GM04504 (cell line): ENCODE results near the gene BBS9.
"Not testable (repeated sequence)": the region's sequence is repeated elsewhere in the genome, so short reads cannot be mapped to it uniquely, and the experiment has no call there.

Experiments used
- DNase-seq: peaks from one replicate; pipeline ENCODE4 v3.0.0-alpha.2; 2012; ENCODE audit warnings: low read depth

The BBS9 gene

GRCh38 chr7:33128990-33129805 lies at the start of gene BBS9:
TSS of gene BBS9 (plus strand) at chr7:33129564. CDS start at chr7:33146253, 16,689 bp downstream.
- DNase-seq = peak; percentile 85

GRCh38 chr7:33079763-33080690 lies 49.3 kb upstream of the BBS9 start:
- no peak for DNase-seq

DNA sequence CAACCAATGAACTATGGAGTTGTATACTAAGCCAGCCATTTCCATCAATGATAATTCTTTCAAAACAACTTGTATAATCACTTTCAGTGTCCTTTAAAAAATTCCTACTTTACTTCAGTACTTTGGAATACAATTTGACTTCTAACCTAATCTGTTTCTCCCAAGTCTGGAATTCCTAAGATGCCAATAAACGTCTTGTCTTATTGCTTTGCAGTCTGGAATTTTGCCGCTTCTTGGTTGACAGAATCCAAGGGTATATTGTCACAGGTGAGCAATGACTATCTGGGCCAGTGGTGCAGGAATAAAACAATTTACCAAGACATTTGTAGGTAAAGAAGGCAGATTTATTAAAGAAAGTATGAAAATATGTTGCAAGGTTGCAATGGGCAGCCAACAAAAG lies 42.0 kb upstream of the BBS9 start:
- no peak for DNase-seq

GRCh38 chr7:33087858-33088257 lies 41.5 kb upstream of the BBS9 start:
- DNase-seq = no peak

GRCh38 chr7:33089142-33089541 lies 40.2 kb upstream of the BBS9 start:
- no peak for DNase-seq

DNA sequence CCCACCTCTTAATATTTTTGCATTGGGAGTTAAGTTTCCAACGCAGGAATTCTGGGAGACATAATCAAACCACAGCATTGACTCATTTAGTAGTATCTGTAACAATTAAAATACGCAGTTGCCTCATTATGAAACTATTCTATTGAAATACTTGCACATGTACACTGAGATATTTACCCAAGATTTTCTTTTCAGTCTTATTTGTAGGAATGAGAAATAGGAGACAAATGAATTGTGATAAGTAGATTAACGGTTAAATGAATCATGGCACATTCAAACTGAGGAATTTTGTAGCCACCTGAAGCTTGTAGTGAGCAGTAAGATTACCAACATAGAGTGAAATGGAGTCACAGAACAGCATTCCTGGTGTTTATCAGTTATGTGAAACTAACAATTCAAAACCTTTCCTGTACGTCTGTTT lies 38.2 kb upstream of the BBS9 start:
- DNase-seq = no peak

GRCh38 chr7:33091641-33092191 lies 37.6 kb upstream of the BBS9 start:
- no peak for DNase-seq

GRCh38 chr7:33093266-33093665 lies 36.1 kb upstream of the BBS9 start:
- DNase-seq = no peak

DNA sequence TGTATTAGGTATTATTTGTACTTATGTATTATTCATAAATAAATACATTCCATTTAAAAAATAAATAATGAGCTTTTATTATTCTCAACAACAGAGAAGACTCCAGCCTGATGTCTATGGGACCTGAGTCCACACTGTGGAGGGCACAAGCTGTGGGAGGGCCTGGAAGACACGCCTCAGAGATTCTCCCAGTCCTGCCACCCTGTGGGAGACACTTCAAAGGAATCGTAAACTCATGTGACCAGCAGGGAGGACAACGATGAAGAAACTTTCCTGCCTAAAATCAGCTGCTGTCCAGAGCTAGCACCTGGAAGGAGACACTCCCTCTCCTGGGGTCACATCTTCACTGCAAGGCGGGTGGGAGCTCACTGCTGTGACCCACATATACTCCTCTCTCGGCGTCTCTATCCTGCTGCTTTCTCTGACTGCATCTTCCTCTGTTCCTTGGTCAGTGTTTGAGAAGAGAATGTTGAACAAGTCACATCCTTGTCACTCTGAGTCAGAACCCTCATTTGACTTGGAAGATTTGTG lies 34.6 kb upstream of the BBS9 start:
- not testable (repeated sequence) for DNase-seq

GRCh38 chr7:33099154-33099940 lies 30.0 kb upstream of the BBS9 start:
- DNase-seq = no peak

DNA sequence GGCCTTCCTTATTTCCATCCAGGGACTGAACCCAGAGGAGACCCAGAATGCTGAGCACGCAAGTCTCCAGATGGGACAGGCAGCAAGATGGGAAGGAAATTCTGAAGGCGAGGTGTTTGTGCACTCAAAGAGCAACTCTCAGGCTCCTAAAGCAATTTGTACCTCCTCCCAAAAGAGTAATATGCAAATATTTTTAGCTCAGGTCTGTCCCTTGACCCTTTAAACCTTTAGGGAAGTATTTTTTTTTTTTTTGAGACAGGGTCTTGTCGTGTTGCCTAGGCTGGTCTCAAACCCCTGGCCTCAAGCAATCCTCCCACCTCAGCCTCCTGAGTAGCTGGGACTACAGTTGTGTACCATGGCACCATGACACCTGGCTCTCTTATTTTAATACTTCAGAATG lies 28.6 kb upstream of the BBS9 start:
- no peak for DNase-seq

GRCh38 chr7:33101906-33102305 lies 27.5 kb upstream of the BBS9 start:
- DNase-seq = no peak

- DNase-seq = no peak
Observed at GRCh38 chr7:33107136-33108066, 22.0 kb upstream of the BBS9 start.

- DNase-seq = no peak
Observed at GRCh38 chr7:33108554-33109004, 20.8 kb upstream of the BBS9 start.

GRCh38 chr7:33109005-33109757 lies 20.2 kb upstream of the BBS9 start, which contains the start of gene RP9:
TSS of gene RP9 (minus strand) at chr7:33109404. CDS start at chr7:33109372, 32 bp downstream.
- no peak for DNase-seq

GRCh38 chr7:33109758-33110238 lies 19.6 kb upstream of the BBS9 start:
- DNase-seq = no peak

DNA sequence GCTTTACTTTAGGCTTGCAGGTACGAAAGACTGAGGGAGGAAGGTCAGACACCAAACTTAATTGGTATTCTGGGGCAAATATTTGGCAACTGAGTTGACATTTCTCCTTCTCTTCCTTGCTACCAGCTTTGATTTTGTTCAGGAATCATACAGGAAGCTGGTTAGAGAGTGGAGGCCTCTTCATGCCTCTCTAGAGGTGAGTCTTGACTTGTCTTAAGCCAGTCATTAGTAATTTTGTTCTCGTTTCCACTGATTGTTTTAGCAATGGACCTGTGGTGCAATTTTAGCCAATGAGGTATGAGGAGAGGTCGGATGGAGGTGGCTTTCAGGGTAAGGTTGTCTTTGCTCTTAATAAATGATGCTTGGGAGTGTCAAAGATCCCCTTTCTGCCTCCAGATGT lies 17.8 kb upstream of the BBS9 start:
- DNase-seq = no peak

GRCh38 chr7:33114976-33115375 lies 14.4 kb upstream of the BBS9 start:
- no peak for DNase-seq

DNA sequence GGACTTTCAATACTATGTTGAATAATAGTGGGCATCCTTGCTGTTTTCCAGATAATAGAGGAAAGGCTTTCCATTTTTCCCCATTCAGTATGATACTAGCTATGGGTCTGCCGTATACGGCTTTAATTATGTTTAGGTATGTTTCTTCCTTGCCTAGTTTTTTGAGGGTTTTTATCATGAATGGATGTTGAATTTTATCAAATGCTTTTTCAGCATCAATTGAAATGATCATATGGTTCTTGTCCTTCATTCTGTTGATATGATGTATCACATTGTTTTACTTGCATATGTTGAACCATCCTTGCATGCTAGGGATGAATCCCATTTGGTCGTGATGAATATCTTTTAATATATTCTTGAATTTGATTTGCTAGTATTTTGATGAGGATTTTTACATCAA lies 11.0 kb upstream of the BBS9 start:
- no peak for DNase-seq
